GM12872 (cell line): ENCODE results near the gene MTMR6.

ENCODE experiments used
- TF ChIP-seq, protein P1 (sequence below): IDR thresholded peaks from 3 replicates; pipeline ENCODE4 v1.5.1; 2011; ENCODE audit warnings: low read depth, mild to moderate bottlenecking, low read length, moderate library complexity; ENCODE audit not compliant: insufficient read depth

The MTMR6 gene

DNA sequence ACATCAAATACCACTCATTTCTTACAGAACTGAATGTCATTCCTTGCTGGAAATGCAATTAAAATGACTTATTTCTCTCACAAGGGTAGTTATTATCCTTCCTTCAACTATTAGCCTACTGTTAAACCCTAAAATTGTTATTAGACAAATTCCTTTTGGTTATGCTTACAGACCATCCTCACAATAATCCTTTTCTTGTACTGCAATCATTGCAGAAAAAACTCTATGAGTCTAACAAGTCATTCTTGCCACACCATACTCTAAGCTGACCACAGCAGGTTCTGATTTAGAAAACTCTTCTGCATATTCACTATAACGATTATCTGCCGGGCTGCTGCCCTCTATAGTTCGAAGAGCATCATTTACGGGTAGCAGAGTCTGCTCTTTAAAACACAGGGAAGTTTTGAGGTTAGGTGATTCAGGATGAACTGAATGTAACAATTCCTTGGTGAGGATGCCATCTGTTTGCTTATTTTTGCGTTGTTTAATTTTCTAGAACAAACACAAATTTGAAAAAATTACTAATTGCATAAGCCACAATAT is 38.2 kb downstream of the MTMR6 start:
- TF ChIP-seq, protein P1, sequence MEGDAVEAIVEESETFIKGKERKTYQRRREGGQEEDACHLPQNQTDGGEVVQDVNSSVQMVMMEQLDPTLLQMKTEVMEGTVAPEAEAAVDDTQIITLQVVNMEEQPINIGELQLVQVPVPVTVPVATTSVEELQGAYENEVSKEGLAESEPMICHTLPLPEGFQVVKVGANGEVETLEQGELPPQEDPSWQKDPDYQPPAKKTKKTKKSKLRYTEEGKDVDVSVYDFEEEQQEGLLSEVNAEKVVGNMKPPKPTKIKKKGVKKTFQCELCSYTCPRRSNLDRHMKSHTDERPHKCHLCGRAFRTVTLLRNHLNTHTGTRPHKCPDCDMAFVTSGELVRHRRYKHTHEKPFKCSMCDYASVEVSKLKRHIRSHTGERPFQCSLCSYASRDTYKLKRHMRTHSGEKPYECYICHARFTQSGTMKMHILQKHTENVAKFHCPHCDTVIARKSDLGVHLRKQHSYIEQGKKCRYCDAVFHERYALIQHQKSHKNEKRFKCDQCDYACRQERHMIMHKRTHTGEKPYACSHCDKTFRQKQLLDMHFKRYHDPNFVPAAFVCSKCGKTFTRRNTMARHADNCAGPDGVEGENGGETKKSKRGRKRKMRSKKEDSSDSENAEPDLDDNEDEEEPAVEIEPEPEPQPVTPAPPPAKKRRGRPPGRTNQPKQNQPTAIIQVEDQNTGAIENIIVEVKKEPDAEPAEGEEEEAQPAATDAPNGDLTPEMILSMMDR: peak; percentile 57

DNA sequence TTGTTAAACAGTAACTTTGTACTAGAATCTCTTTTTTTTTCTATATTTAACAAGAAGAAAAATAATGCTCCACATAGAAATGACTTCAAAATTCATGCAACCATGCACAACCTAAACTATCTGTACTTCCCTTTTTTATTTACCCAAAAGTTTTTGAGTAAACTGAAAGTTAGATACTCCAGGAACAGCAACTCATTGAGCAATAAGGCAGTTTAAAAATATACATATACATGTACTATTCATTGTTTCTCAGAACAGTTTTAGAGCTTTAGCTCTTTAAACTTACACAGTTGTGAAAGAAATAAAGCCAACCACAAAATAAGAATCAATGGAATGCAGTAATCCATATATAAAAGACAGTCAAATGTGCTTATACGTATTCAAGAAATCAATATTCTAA is 39.2 kb downstream of the MTMR6 start:
- TF ChIP-seq, protein P1: no peak

DNA sequence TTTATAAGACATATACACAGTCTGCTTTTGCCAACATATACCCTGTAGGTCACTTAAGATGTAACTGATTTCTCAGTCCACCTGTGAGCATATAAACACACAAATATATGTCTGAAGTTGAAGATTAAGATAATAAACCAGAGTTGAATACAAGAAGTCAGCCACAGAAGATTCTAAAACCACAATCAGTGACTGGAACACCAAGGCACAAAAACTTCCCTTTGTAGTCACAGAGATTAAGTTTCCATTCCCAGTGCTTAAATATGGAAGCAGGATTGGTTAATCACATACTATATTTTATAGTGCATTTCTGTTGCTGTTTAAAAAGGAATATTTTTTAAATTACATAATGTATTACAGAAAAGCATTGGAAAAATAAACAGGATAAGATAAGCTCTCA is 39.9 kb downstream of the MTMR6 start:
- TF ChIP-seq, protein P1: no peak

DNA sequence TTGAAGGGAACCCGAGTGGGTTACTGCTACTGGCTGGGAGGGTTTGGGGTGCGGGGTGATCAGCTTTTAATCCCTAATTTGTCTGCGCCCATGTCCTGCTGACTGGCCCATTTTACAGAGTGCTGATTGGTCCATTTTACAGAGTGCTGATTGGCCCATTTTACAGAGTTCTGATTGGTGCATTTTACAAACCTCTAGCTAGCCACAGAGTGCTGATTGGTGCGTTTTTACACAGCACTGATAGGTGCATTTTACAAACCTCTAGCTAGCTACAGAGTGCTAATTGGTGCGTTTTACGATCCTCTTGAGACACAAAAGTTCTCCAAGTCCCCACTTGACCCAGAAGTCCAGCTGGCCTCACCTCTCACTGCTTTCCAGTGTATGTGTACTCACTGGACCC is 43.2 kb downstream of the MTMR6 start:
- TF ChIP-seq, protein P1: no peak

DNA sequence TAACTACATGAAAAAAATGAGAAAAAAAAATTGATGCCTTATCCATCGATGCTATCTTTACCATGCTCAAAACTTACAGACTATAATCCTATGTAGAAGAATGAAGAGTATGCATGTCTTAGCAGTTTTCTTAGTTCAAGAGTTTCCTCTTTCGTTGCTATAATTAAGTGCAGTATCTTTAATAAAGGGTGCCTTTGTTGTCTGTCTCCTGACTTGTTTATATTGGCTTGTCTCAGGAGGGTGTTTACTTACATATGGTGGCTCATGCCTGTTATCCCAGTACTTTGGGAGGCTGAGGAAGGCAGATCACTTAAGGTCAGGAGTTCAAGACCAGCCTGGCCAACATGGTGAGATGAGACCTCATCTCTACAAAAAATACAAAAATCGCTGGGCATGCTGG is 44.3 kb downstream of the MTMR6 start:
- TF ChIP-seq, protein P1: no peak

DNA sequence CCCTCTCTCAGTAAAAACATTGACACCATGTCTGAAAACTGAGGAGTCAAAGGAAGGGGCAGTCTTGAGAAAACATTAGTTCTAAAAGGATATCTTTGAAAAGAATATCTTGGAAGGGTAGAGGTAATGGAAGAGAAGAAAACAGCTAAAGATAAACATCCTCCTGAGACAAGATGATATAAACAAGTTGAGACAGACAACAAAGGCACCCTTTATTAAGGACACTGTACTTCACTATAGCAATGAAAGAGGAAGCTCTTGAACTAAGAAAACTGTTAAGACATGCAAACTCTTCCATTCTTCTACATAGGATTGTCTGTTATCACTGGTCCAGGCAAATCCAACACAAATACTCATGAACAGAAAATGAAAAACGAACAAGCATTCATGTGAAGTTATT is 46.3 kb downstream of the MTMR6 start:
- TF ChIP-seq, protein P1: no peak

DNA sequence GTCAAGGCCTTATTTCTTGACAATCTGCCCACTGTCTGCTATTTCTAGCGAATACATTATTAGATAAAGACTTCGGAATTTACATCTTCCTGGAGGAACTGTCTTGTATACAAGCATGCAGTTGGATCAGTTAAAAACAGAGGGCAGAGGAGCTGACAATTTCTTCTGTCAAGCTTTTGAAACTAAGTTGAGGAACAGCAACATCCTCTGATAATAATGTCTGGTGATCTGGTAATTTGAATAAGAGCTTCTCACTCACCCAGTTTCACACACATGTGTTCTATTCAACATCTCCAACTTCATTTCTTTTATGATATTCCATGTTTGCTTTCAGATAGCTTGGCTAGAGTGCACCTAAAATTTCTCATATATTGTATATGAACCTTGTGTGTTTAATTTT is 50.2 kb downstream of the MTMR6 start:
- TF ChIP-seq, protein P1: no peak
